ENCODE data around the gene MXD1. TPM values are rescaled to one million over a fixed set of nuclear protein-coding genes. Genes with fewer than 3 reads are reported as not detected.

The MXD1 gene
- total RNA-seq, 1 experiment from 2014 or later, result 3.7 TPM

DNA sequence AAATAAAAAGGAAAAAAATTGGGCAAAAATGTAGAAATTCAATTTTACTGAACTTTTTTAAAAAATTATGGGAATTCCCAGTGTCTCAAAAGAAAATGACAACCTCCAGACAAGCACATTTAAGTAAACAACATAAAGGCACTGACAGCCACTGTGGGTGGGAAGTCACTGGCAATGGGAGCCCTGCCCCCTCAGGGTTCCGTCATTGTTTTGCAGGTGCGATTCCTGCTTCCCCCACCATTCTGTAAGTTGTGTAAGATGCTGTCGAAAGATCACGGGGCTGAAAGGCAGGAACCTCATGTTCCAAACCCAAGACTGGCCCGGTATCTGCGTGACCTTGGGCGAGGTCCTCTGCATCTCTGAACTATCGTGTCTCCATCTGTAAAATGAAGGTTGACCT is 62.3 kb downstream of the MXD1 start:
- H3K4me3 Mint-ChIP-seq, result no peak overlapping the region
- no peak overlapping the region for H3K18ac ChIP-seq (ENCODE audit: insufficient read length, low read depth, low read length)

More for the DNA sequence above, 62.3 kb downstream of the MXD1 start:
- Histone ChIP-seq H4K91ac (ENCODE audit: insufficient read length, low read depth, low read length) (no peak overlapping the region), H3K4me1 (ENCODE audit: insufficient read depth, low read length) (no peaks in the 10 kb centered on the region; the same call in 1 of the 2 replicates), H3T11ph (ENCODE audit: low read length) (no peak overlapping the region), H2BK20ac (ENCODE audit: low read depth, low read length, poor library complexity, severe bottlenecking) (no peak overlapping the region), H3K27ac (ENCODE audit: insufficient read length, low read depth, low read length) (no peak overlapping the region), H3K23ac (ENCODE audit: insufficient read length, low read depth, low read length) (no peak overlapping the region), H2BK15ac (ENCODE audit: low read depth, low read length) (no peak overlapping the region), H3K4me2 (ENCODE audit: insufficient read depth, insufficient read length, low read length) (no peak overlapping the region), H2BK12ac (ENCODE audit: insufficient read length, low read depth, low read length) (no peak overlapping the region), H4K8ac (replicated peaks; ENCODE audit: insufficient read length, low read depth, low read length) (no peak overlapping the region), H3K9ac (ENCODE audit: extremely low read depth, insufficient read length, low read length) (no peak overlapping the region), H3K23me2 (ENCODE audit: insufficient read length, low read depth, low read length, poor library complexity, severe bottlenecking) (no peaks in the 10 kb centered on the region), H3K79me2 (ENCODE audit: insufficient read depth, low read length) (no peaks in the 10 kb centered on the region), H3K14ac (ENCODE audit: insufficient read depth, low read length) (no peak overlapping the region), H2BK5ac (ENCODE audit: insufficient read length, low read length) (no peak overlapping the region), H2BK120ac (ENCODE audit: low read depth, low read length, poor library complexity, severe bottlenecking) (no peak overlapping the region), H2AK5ac (ENCODE audit: insufficient read length, low read length) (no peak overlapping the region), H3K4ac (ENCODE audit: low read depth, low read length) (no peak overlapping the region), H4K20me1 (ENCODE audit: control insufficient read depth, insufficient read depth, insufficient read length) (peaks cover 3% of the 10 kb centered on the region), H3K27me3 (ENCODE audit: insufficient read depth, low read length) (no peaks in the 10 kb centered on the region), H3K79me1 (ENCODE audit: insufficient read depth, low read depth, low read length, poor library complexity, severe bottlenecking) (no peaks in the 10 kb centered on the region), H3K56ac (ENCODE audit: insufficient read length, low read depth, low read length) (no peak overlapping the region), H3K9me3 (ENCODE audit: control insufficient read depth, low read depth, low read length) (no peaks in the 10 kb centered on the region), H4K5ac (ENCODE audit: insufficient read length, low read depth, low read length) (no peak overlapping the region), H2AFZ (ENCODE audit: low read length) (no peak overlapping the region)
- no peak for DNase-seq
- TF ChIP-seq, protein P1, sequence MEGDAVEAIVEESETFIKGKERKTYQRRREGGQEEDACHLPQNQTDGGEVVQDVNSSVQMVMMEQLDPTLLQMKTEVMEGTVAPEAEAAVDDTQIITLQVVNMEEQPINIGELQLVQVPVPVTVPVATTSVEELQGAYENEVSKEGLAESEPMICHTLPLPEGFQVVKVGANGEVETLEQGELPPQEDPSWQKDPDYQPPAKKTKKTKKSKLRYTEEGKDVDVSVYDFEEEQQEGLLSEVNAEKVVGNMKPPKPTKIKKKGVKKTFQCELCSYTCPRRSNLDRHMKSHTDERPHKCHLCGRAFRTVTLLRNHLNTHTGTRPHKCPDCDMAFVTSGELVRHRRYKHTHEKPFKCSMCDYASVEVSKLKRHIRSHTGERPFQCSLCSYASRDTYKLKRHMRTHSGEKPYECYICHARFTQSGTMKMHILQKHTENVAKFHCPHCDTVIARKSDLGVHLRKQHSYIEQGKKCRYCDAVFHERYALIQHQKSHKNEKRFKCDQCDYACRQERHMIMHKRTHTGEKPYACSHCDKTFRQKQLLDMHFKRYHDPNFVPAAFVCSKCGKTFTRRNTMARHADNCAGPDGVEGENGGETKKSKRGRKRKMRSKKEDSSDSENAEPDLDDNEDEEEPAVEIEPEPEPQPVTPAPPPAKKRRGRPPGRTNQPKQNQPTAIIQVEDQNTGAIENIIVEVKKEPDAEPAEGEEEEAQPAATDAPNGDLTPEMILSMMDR (conservative IDR thresholded peaks at IDR 0.05), result no peak
- no CpG with 5 or more reads among the region's 8 CpGs for WGBS (ENCODE audit: extremely low coverage, insufficient read length, low lambda C conversion rate)
- H3K36me3 Mint-ChIP-seq (ENCODE audit: insufficient read depth in 1 of 3, low read depth in 3 of 3), result peaks cover 0 to 2% (median 0%) of the 10 kb centered on the region in 3 experiments; a peak in 1 of 7 replicates
- H3K27ac Mint-ChIP-seq, result no peak overlapping the region
- peaks cover 15 to 22% of the 10 kb centered on the region in 2 experiments for H3K4me1 Mint-ChIP-seq
- H3K9me3 Mint-ChIP-seq, result no peaks in the 10 kb centered on the region
- no peaks in the 10 kb centered on the region for H3K27me3 Mint-ChIP-seq (ENCODE audit: low read depth)

Measured in H9 (cell line).